ENCODE measurements around the gene TBXA2R. TPM values are rescaled to one million over a fixed set of nuclear protein-coding genes. Genes with fewer than 3 reads are reported as not detected.

Gene TBXA2R
- total RNA-seq, 1 experiment from 2014 or later, result 1.3 TPM

GRCh38 chr19:3604987-3605343, 1.7 kb downstream of the TBXA2R start (continued):
- no peak for TF ChIP-seq FOXP4 (CRISPR knock-in tag; IDR thresholded peaks at IDR 0.05)
- no peak for TF ChIP-seq NR3C1 (CRISPR knock-in tag; conservative IDR thresholded peaks at IDR 0.05; ENCODE audit: low read depth)
- TF ChIP-seq, protein P1, sequence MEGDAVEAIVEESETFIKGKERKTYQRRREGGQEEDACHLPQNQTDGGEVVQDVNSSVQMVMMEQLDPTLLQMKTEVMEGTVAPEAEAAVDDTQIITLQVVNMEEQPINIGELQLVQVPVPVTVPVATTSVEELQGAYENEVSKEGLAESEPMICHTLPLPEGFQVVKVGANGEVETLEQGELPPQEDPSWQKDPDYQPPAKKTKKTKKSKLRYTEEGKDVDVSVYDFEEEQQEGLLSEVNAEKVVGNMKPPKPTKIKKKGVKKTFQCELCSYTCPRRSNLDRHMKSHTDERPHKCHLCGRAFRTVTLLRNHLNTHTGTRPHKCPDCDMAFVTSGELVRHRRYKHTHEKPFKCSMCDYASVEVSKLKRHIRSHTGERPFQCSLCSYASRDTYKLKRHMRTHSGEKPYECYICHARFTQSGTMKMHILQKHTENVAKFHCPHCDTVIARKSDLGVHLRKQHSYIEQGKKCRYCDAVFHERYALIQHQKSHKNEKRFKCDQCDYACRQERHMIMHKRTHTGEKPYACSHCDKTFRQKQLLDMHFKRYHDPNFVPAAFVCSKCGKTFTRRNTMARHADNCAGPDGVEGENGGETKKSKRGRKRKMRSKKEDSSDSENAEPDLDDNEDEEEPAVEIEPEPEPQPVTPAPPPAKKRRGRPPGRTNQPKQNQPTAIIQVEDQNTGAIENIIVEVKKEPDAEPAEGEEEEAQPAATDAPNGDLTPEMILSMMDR (IDR thresholded peaks at IDR 0.05), result no peak
- TF ChIP-seq GTF2I (CRISPR knock-in tag; conservative IDR thresholded peaks at IDR 0.05), result no peak
- no peak for TF ChIP-seq ETV6 (CRISPR knock-in tag; IDR thresholded peaks at IDR 0.05)
- TF ChIP-seq ZBTB21 (CRISPR knock-in tag; IDR thresholded peaks at IDR 0.05; ENCODE audit: borderline replicate concordance), result no peak

DNA sequence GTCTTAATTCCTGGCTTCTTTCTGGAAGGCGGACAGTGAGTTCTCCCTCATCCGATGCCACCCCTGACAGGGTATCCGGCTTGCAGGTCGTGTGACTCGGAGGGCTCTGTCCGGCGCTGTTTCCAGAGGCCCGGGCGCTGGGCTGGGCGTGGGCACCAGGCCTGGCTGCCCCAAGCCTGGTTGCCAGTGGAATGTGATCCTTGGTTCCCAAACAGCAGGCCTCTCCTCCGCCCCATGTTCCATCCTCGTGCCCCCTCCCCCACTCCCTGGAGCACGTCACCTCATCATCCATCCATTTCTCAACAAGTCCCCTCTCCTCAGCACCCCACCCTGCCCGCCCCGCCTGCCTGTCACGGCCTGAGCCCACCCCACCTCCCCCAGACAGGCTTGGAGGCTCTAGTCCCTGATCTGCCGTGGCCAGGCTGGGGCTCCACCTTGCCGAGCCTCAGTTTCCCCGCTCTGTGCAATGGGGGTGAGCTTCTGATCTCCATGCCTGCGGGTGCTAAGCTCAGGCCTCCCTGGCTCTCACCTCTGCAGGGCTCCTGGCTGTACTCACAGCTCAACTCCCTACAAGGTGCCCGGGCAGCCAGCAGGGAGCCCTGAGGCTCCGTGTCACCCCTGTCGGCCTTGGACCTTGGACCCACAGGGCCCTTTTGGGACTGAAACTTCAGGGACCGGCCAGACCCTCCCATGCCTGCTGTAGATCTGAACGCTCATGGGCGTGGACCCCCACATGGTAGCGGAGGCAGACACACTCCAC, 2.3 kb downstream of the TBXA2R start:
- Mint-ChIP-seq H3K36me3 (no peaks in the 10 kb centered on the region), H3K27me3 (ENCODE audit: low read depth) (no peaks in the 10 kb centered on the region), H3K4me3 (no peak overlapping the region), H3K9me3 (no peaks in the 10 kb centered on the region), H3K4me1 (peaks cover 11% of the 10 kb centered on the region), H3K27ac (no peak overlapping the region)
- POLR2A ChIA-PET, result no interaction called here
- ATAC-seq (no peak), DNase-seq (ENCODE audit: low spot score) (no peak)
- TF ChIP-seq ATF2 (CRISPR knock-in tag; IDR thresholded peaks at IDR 0.05; ENCODE audit: borderline replicate concordance, low read depth) (no peak), ZNF671 (CRISPR knock-in tag; IDR thresholded peaks at IDR 0.05) (no peak), CREB1 (CRISPR knock-in tag; IDR thresholded peaks at IDR 0.05) (no peak), E2F1 (CRISPR knock-in tag; IDR thresholded peaks at IDR 0.05) (no peak)
- TF ChIP-seq, protein P2, sequence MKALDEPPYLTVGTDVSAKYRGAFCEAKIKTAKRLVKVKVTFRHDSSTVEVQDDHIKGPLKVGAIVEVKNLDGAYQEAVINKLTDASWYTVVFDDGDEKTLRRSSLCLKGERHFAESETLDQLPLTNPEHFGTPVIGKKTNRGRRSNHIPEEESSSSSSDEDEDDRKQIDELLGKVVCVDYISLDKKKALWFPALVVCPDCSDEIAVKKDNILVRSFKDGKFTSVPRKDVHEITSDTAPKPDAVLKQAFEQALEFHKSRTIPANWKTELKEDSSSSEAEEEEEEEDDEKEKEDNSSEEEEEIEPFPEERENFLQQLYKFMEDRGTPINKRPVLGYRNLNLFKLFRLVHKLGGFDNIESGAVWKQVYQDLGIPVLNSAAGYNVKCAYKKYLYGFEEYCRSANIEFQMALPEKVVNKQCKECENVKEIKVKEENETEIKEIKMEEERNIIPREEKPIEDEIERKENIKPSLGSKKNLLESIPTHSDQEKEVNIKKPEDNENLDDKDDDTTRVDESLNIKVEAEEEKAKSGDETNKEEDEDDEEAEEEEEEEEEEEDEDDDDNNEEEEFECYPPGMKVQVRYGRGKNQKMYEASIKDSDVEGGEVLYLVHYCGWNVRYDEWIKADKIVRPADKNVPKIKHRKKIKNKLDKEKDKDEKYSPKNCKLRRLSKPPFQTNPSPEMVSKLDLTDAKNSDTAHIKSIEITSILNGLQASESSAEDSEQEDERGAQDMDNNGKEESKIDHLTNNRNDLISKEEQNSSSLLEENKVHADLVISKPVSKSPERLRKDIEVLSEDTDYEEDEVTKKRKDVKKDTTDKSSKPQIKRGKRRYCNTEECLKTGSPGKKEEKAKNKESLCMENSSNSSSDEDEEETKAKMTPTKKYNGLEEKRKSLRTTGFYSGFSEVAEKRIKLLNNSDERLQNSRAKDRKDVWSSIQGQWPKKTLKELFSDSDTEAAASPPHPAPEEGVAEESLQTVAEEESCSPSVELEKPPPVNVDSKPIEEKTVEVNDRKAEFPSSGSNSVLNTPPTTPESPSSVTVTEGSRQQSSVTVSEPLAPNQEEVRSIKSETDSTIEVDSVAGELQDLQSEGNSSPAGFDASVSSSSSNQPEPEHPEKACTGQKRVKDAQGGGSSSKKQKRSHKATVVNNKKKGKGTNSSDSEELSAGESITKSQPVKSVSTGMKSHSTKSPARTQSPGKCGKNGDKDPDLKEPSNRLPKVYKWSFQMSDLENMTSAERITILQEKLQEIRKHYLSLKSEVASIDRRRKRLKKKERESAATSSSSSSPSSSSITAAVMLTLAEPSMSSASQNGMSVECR (CRISPR knock-in tag; IDR thresholded peaks at IDR 0.05; ENCODE audit: borderline replicate concordance), result no peak
- TF ChIP-seq, protein P3, sequence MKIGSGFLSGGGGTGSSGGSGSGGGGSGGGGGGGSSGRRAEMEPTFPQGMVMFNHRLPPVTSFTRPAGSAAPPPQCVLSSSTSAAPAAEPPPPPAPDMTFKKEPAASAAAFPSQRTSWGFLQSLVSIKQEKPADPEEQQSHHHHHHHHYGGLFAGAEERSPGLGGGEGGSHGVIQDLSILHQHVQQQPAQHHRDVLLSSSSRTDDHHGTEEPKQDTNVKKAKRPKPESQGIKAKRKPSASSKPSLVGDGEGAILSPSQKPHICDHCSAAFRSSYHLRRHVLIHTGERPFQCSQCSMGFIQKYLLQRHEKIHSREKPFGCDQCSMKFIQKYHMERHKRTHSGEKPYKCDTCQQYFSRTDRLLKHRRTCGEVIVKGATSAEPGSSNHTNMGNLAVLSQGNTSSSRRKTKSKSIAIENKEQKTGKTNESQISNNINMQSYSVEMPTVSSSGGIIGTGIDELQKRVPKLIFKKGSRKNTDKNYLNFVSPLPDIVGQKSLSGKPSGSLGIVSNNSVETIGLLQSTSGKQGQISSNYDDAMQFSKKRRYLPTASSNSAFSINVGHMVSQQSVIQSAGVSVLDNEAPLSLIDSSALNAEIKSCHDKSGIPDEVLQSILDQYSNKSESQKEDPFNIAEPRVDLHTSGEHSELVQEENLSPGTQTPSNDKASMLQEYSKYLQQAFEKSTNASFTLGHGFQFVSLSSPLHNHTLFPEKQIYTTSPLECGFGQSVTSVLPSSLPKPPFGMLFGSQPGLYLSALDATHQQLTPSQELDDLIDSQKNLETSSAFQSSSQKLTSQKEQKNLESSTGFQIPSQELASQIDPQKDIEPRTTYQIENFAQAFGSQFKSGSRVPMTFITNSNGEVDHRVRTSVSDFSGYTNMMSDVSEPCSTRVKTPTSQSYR (CRISPR knock-in tag; IDR thresholded peaks at IDR 0.05), result no peak
- TF ChIP-seq, protein P4, sequence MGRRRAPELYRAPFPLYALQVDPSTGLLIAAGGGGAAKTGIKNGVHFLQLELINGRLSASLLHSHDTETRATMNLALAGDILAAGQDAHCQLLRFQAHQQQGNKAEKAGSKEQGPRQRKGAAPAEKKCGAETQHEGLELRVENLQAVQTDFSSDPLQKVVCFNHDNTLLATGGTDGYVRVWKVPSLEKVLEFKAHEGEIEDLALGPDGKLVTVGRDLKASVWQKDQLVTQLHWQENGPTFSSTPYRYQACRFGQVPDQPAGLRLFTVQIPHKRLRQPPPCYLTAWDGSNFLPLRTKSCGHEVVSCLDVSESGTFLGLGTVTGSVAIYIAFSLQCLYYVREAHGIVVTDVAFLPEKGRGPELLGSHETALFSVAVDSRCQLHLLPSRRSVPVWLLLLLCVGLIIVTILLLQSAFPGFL (CRISPR knock-in tag; IDR thresholded peaks at IDR 0.05; ENCODE audit: borderline replicate concordance), result no peak
- CTCF ChIA-PET, result interaction anchor here (1.0 kb wide), 1 partner anchor 19 kb away, joined by 3 read pairs; the partner anchor contains the start of gene GIPC3
